Bronchial epithelial cell (primary cell): Measurements from ENCODE around the gene KCP. TPM values are rescaled to one million over a fixed set of nuclear protein-coding genes. Genes with fewer than 3 reads are reported as not detected.

ENCODE experiments used
- DNase-seq: peaks from one replicate; pipeline ENCODE4 v3.0.0-alpha.2; 2010; ENCODE audit warnings: low read depth
- FAIRE-seq: peaks from 2 replicates; lab custom pipeline; 2011; peaks lifted over from hg19 to GRCh38; lab: Jason Lieb, UNC
- H3K27me3 ChIP-seq: 2 replicates; pipeline ENCODE4 v1.5.1; 2011; ENCODE audit warnings: low read length; ENCODE audit not compliant: control insufficient read depth, insufficient read depth
- H3K36me3 ChIP-seq: 2 replicates; pipeline ENCODE4 v1.5.1; 2011; ENCODE audit warnings: low read length; ENCODE audit not compliant: control insufficient read depth, insufficient read depth
- H3K4me3 ChIP-seq: 2 replicates; pipeline ENCODE4 v1.5.1; 2011; ENCODE audit warnings: mild to moderate bottlenecking, low read depth, low read length, control low read depth
- total RNA-seq: library from RNA; depleted of rRNA; stranded (reverse); fragments of >200 nt; gene quantifications from 2 replicates; pipeline ENCODE4 v1.2.1, GENCODE V29; 2014
- TF ChIP-seq, protein P1 (sequence below): IDR thresholded peaks from 2 replicates; pipeline ENCODE4 v1.5.1; 2011; ENCODE audit warnings: mild to moderate bottlenecking, moderate library complexity, low read length, control low read depth, inconsistent platforms; ENCODE audit not compliant: insufficient read depth, severe bottlenecking

KCP gene
- total RNA-seq, 1 donor from 2014 or later, result 0.53 TPM

DNA sequence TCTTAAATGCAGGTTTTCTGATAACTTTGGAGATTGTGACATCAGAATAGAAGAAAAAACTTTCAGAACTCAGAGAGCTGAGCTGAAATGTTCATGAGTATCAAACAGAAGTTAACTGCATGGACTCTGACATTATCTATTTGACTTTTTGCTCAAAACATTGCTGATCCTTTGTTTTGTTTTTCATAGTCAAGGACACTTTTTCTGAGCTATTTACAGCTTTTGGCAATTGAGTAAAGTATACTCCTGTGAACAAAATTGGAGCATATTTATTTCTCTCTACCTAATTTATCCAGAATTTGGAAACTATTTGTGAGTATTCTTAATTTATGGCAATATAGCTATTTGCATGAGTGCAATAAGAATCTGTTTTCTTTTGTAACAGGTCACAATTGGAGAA lies 11.1 kb downstream of the KCP start:
- no peak for DNase-seq
- no peaks in the 10 kb centered on the region for H3K36me3 ChIP-seq
- TF ChIP-seq, protein P1, sequence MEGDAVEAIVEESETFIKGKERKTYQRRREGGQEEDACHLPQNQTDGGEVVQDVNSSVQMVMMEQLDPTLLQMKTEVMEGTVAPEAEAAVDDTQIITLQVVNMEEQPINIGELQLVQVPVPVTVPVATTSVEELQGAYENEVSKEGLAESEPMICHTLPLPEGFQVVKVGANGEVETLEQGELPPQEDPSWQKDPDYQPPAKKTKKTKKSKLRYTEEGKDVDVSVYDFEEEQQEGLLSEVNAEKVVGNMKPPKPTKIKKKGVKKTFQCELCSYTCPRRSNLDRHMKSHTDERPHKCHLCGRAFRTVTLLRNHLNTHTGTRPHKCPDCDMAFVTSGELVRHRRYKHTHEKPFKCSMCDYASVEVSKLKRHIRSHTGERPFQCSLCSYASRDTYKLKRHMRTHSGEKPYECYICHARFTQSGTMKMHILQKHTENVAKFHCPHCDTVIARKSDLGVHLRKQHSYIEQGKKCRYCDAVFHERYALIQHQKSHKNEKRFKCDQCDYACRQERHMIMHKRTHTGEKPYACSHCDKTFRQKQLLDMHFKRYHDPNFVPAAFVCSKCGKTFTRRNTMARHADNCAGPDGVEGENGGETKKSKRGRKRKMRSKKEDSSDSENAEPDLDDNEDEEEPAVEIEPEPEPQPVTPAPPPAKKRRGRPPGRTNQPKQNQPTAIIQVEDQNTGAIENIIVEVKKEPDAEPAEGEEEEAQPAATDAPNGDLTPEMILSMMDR, result no peak
- FAIRE-seq, result no peak
- no peak overlapping the region for H3K4me3 ChIP-seq
- H3K27me3 ChIP-seq, result no peaks in the 10 kb centered on the region

DNA sequence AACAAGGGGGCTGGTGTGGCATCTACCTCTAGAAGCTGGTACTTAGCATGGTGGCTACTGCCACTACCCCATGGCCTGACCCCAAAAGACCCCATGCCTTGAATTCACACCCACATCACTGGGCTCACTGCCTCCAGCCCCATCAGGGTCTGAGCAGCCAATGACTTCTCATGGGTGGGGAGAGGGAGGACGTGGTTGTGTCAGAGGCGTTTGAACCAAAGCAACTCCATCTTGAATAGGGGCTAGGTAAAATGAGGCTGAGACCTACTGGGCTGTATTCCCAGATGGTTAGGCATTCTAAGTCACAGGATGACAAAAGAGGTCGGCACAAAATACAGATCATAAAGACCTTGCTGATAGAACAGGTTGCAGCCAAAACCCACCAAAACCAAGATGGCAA lies 15.2 kb downstream of the KCP start:
- no peak overlapping the region for H3K4me3 ChIP-seq
- TF ChIP-seq, protein P1, result no peak
- no peak for FAIRE-seq
- no peaks in the 10 kb centered on the region for H3K27me3 ChIP-seq
- H3K36me3 ChIP-seq, result no peaks in the 10 kb centered on the region
- no peak for DNase-seq

DNA sequence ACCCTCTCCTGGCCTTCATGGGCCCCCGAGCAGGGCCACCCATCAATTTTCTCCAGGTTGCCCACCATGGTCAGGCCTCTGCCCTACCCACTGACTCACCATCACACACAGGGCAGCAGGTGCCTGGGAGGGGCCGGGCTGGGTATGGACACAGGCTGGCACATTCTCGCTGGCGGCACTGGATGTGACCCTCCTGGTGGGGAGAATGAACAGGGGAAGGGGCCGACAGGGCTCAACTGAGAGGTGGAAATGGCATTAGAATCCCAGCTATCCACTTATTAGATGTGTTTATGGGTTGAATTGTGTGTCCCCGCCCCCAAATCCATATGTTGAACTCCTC lies 16.4 kb downstream of the KCP start:
- no peaks in the 10 kb centered on the region for H3K27me3 ChIP-seq
- no peaks in the 10 kb centered on the region for H3K36me3 ChIP-seq
- FAIRE-seq, result no peak
- DNase-seq, result no peak
- no peak overlapping the region for H3K4me3 ChIP-seq
- TF ChIP-seq, protein P1, result no peak

DNA sequence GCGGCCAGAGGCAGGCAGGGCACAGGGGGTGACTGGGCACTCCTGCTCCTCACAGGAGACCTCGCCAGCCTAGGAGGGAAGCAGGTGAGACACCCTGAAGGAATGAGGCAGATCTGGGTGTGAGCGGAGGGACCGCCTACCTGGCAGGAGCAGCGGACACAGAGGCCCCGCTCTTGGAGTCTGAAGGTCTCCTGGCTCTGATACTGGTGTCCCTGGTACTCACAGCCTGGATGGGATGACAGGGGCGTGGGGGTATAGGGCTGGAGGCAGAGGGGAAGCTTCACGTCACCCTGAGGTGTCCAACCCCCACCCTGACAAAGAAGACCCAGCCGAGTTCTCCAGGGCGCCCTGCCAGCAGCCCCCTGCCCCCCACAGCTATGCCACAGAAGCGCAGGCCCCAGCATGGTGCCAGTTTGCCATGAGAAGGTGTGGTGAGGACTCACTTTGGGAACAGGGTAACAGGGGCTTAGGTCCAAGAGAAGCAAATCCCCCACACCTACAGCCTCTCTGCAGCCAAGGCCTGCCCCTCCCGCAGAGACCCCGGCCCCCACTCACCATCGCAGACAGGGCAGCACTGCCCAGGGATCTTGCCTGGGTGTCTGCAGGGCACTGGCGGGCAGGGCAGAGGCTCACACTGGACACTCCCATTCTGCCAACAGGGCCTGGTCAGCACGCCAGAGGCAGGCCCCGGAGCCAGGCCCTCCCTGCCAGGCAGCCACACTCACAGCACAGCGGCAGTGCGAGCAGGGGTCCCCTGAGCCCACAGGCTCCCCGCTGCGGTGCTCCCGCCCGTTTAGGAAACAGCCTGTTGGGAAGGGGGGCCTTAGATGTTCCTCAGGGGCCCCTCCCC lies 17.0 kb downstream of the KCP start:
- FAIRE-seq (no peak), DNase-seq (peak; percentile 84)
- TF ChIP-seq, protein P1, result no peak
- no peak overlapping the region for H3K4me3 ChIP-seq
- no peaks in the 10 kb centered on the region for H3K27me3 ChIP-seq
- no peaks in the 10 kb centered on the region for H3K36me3 ChIP-seq

DNA sequence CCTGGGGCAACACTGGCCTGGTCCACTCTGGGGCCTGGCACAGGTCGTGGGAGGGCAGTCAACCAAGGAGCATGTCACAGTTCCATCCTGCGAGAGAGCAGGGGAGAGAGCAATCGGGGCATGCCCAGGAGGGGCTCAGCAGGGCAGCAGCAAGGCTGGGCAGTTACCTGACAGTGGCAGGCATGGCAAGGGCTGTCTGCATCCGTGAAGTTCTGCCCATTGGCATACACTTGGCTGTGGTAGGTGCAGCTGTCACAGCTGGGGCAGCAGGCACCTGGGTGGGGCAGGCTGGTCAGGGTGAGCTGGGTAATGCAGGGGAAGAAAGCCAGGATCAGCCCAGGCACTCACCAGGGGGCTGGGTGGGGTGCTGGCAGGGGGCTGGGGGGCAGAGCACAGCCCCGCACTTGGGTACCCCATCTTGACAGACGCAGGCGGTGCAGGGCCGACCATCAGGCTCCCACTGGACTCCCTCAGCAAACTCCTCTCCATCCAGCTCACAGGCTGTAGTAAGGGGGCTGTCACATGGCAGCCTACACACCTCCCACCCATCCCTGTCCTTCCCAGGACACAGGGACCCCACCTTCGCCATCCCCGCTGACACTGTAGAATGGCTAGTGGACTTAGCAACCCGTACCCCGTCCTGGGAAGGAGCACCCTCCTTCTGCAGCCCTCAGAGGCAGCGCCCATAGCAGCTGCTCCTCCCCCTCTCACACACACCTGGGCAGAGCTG lies 17.8 kb downstream of the KCP start:
- no peak for FAIRE-seq
- TF ChIP-seq, protein P1, result no peak
- Histone ChIP-seq H3K36me3 (no peaks in the 10 kb centered on the region), H3K27me3 (no peaks in the 10 kb centered on the region), H3K4me3 (no peak overlapping the region)
- DNase-seq, result no peak
